Hepatocyte (in vitro differentiated cells): ENCODE results near the gene CHMP6. TPM values are rescaled to one million over a fixed set of nuclear protein-coding genes. Genes with fewer than 3 reads are reported as not detected.
A peak's percentile ranks its signal among the peaks of the same experiment; 100 is the strongest.

Source experiments
- DNase-seq: peaks from one replicate; pipeline ENCODE4 v3.0.0-alpha.2; 2016; ENCODE audit warnings: low spot score
- H2AFZ ChIP-seq: fragments of 200-600 bp; sonication (generic); 2 replicates; pipeline ENCODE4 v1.6.0; 2016; ENCODE audit warnings: antibody characterized with exemption, mild to moderate bottlenecking
- H3K27ac ChIP-seq: fragments of 200-600 bp; sonication (generic); 2 replicates; pipeline ENCODE4 v1.5.1; 2016; ENCODE audit warnings: mild to moderate bottlenecking
- H3K27me3 ChIP-seq: fragments of 200-600 bp; sonication (generic); 2 replicates; pipeline ENCODE4 v1.6.1; 2016
- H3K36me3 ChIP-seq: fragments of 200-600 bp; sonication (generic); replicated peaks from 2 replicates; pipeline ENCODE4 v1.5.1; 2016; ENCODE audit warnings: low read depth; ENCODE audit not compliant: insufficient read depth
- H3K4me1 ChIP-seq: fragments of 200-600 bp; sonication (generic); 2 replicates; pipeline ENCODE4 v1.5.1; 2016; ENCODE audit warnings: mild to moderate bottlenecking, moderate library complexity; ENCODE audit not compliant: insufficient read depth
- H3K4me2 ChIP-seq: fragments of 200-600 bp; sonication (generic); 2 replicates; pipeline ENCODE4 v1.6.0; 2016
- H3K4me3 ChIP-seq: fragments of 200-600 bp; sonication (generic); 2 replicates; pipeline ENCODE4 v1.5.1; 2016; ENCODE audit warnings: mild to moderate bottlenecking
- H3K79me2 ChIP-seq: fragments of 200-600 bp; sonication (generic); 2 replicates; pipeline ENCODE4 v1.6.0; 2017; ENCODE audit warnings: mild to moderate bottlenecking
- H3K9me2 ChIP-seq: fragments of 200-600 bp; sonication (generic); replicated peaks from 2 replicates; pipeline ENCODE4 v1.6.0; 2017; ENCODE audit warnings: mild to moderate bottlenecking; ENCODE audit not compliant: insufficient read depth
- H3K9me3 ChIP-seq: fragments of 200-600 bp; sonication (generic); 2 replicates; pipeline ENCODE4 v1.5.1; 2016; ENCODE audit warnings: low read depth, mild to moderate bottlenecking
- H4K20me1 ChIP-seq: fragments of 200-600 bp; sonication (generic); 2 replicates; pipeline ENCODE4 v1.6.0; 2016; ENCODE audit warnings: mild to moderate bottlenecking; ENCODE audit not compliant: insufficient read depth, poor library complexity, severe bottlenecking
- EZH2 ChIP-seq: fragments of 200-600 bp; sonication (generic); IDR thresholded peaks from 2 replicates; pipeline ENCODE4 v1.6.1; 2016; ENCODE audit warnings: antibody characterized with exemption, mild to moderate bottlenecking, borderline replicate concordance
- EZH2phosphoT487 ChIP-seq: fragments of 200-600 bp; sonication (generic); IDR thresholded peaks from one replicate; pipeline ENCODE4 v1.6.1; 2018; ENCODE audit warnings: antibody characterized with exemption, mild to moderate bottlenecking, low read depth, moderate library complexity; ENCODE audit not compliant: unreplicated experiment, severe bottlenecking
- WGBS: methylation state at CpG from one replicate; pipeline ENCODE4 v1.1.6; 2016; ENCODE audit warnings: low lambda C conversion rate; ENCODE audit errors: missing lambda C conversion rate; 5-methylcytosine and 5-hydroxymethylcytosine counted together
- polyA plus RNA-seq: library from polyadenylated mRNA; unstranded; fragments of >200 nt; fragmentation: Nextera tagmentation; extraction: Ambion mirVana; gene quantifications from 2 replicates; pipeline ENCODE4 v1.2.1, GENCODE V29; 2016
- total RNA-seq: library from RNA; depleted of rRNA; stranded (reverse); fragments of >200 nt; gene quantifications from 2 replicates; pipeline ENCODE4 v1.2.3, GENCODE V29; 2014
- TF ChIP-seq, protein P1 (sequence below): fragments of 200-600 bp; sonication (generic); IDR thresholded peaks from 2 replicates; pipeline ENCODE4 v1.5.1; 2016; ENCODE audit warnings: antibody characterized with exemption, mild to moderate bottlenecking; ENCODE audit not compliant: poor library complexity

Gene CHMP6
- total and polyA plus RNA-seq, 2 experiments from 2014 or later = 16.9 to 38.3 TPM

- DNase-seq = no peak
- Histone ChIP-seq H3K36me3 (no peaks in the 10 kb centered on the region), H3K27ac (peak overlapping the region; percentile 78), H3K79me2 (no peaks in the 10 kb centered on the region), H3K4me1 (peaks cover 8% of the 10 kb centered on the region), H3K4me2 (peak overlapping the region; percentile 71), H3K27me3 (no peaks in the 10 kb centered on the region), H2AFZ (peak overlapping the region; percentile 94), H3K9me3 (no peaks in the 10 kb centered on the region), H3K4me3 (no peak overlapping the region), H4K20me1 (no peaks in the 10 kb centered on the region), H3K9me2 (no peaks in the 10 kb centered on the region)
- no peak for TF ChIP-seq EZH2phosphoT487
- no peak for TF ChIP-seq EZH2
- TF ChIP-seq, protein P1, sequence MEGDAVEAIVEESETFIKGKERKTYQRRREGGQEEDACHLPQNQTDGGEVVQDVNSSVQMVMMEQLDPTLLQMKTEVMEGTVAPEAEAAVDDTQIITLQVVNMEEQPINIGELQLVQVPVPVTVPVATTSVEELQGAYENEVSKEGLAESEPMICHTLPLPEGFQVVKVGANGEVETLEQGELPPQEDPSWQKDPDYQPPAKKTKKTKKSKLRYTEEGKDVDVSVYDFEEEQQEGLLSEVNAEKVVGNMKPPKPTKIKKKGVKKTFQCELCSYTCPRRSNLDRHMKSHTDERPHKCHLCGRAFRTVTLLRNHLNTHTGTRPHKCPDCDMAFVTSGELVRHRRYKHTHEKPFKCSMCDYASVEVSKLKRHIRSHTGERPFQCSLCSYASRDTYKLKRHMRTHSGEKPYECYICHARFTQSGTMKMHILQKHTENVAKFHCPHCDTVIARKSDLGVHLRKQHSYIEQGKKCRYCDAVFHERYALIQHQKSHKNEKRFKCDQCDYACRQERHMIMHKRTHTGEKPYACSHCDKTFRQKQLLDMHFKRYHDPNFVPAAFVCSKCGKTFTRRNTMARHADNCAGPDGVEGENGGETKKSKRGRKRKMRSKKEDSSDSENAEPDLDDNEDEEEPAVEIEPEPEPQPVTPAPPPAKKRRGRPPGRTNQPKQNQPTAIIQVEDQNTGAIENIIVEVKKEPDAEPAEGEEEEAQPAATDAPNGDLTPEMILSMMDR = no peak
- WGBS = 45% methylated on average over 29 of the region's 29 CpGs
These were observed 26.6 kb downstream of the CHMP6 start for GRCh38 chr17:81018044-81018802.

- H3K27ac ChIP-seq = no peak overlapping the region
- TF ChIP-seq EZH2 (no peak), EZH2phosphoT487 (no peak)
- TF ChIP-seq, protein P1 = no peak
- H3K4me3 ChIP-seq = no peak overlapping the region
- WGBS = 90% methylated on average over 23 of the region's 24 CpGs
- H3K79me2 ChIP-seq = no peaks in the 10 kb centered on the region
- no peaks in the 10 kb centered on the region for H4K20me1 ChIP-seq
- H3K36me3 ChIP-seq = no peaks in the 10 kb centered on the region
- no peak for DNase-seq
- H3K4me2 ChIP-seq = no peak overlapping the region
- no peaks in the 10 kb centered on the region for H3K9me2 ChIP-seq
- H3K4me1 ChIP-seq = peaks cover 9% of the 10 kb centered on the region
- H2AFZ ChIP-seq = no peak overlapping the region
- no peaks in the 10 kb centered on the region for H3K27me3 ChIP-seq
- H3K9me3 ChIP-seq = no peaks in the 10 kb centered on the region
These were observed 28.2 kb downstream of the CHMP6 start for GRCh38 chr17:81019563-81020442.

DNA sequence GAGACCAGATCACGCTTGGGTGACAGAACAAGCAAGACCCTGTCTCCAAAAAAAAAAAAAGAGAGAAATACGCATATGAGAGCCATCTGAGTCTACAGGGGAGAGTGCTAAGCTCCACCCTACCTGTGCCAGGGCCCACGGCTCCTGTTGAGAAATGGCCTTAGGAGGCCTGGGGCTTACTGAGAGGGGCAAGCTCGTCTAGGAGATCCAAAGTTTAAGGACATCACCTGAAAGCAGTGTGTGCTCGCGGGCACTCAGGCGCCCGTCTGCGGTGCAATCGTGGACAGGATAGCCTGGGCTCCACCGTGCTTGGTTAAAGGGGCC, 28.8 kb downstream of the CHMP6 start:
- TF ChIP-seq EZH2 (no peak), EZH2phosphoT487 (no peak)
- TF ChIP-seq, protein P1 = no peak
- DNase-seq = no peak
- Histone ChIP-seq H3K27ac (no peak overlapping the region), H3K4me2 (no peak overlapping the region), H3K27me3 (no peaks in the 10 kb centered on the region), H3K4me1 (peaks cover 14% of the 10 kb centered on the region), H2AFZ (no peak overlapping the region), H3K4me3 (no peak overlapping the region), H3K79me2 (no peaks in the 10 kb centered on the region), H4K20me1 (no peaks in the 10 kb centered on the region), H3K9me3 (no peaks in the 10 kb centered on the region), H3K36me3 (no peaks in the 10 kb centered on the region), H3K9me2 (no peaks in the 10 kb centered on the region)
- 88% methylated on average over 11 of the region's 11 CpGs for WGBS
